Thymus (tissue), 11 donors: Measurements from ENCODE around the gene TMED9. TPM values are rescaled to one million over a fixed set of nuclear protein-coding genes. Genes with fewer than 3 reads are reported as not detected.

Source experiments
- DNase-seq, 9 donors: peaks; one replicate each; pipeline ENCODE4 v3.0.0-alpha.2; 2013; ENCODE audit warnings: low spot score in 9 of 9, low read depth in 6 of 9, missing footprints in 1 of 9
- H3K27ac ChIP-seq, 2 donors: one replicate each; pipeline ENCODE4 v1.5.1; 2013; ENCODE audit warnings: control low read depth in 1 of 2, low read depth in 1 of 2, low read length in 1 of 2, mild to moderate bottlenecking in 1 of 2, moderate library complexity in 1 of 2
- H3K27me3 ChIP-seq, 2 donors: one replicate each; pipeline ENCODE4 v1.5.1; 2013; ENCODE audit warnings: low read length in 1 of 2; ENCODE audit not compliant: control insufficient read depth in 2 of 2, insufficient read depth in 1 of 2
- H3K36me3 ChIP-seq, 2 donors: one replicate each; pipeline ENCODE4 v1.5.1; 2013; ENCODE audit warnings: low read length in 1 of 2, mild to moderate bottlenecking in 1 of 2, moderate library complexity in 1 of 2; ENCODE audit not compliant: control insufficient read depth in 2 of 2, insufficient read depth in 2 of 2
- H3K4me1 ChIP-seq, 2 donors: one replicate each; pipeline ENCODE4 v1.5.1; 2013; ENCODE audit warnings: low read length in 2 of 2; ENCODE audit not compliant: control insufficient read depth in 2 of 2, insufficient read depth in 2 of 2
- H3K4me3 ChIP-seq, 2 donors: one replicate each; pipeline ENCODE4 v1.5.1; 2013; ENCODE audit warnings: low read length in 2 of 2, control low read depth in 1 of 2, mild to moderate bottlenecking in 1 of 2
- H3K9me3 ChIP-seq, 2 donors: one replicate each; pipeline ENCODE4 v1.5.1; 2013; ENCODE audit warnings: low read length in 1 of 2, mild to moderate bottlenecking in 1 of 2; ENCODE audit not compliant: control insufficient read depth in 2 of 2, insufficient read depth in 1 of 2
- WGBS: extraction: QIAGEN DNeasy Blood & Tissue Kit; methylation state at CpG from one replicate; pipeline ENCODE4 v1.1.7; 2013; 5-methylcytosine and 5-hydroxymethylcytosine counted together
- polyA plus RNA-seq: library from polyadenylated mRNA; stranded (reverse); fragments of 200-250 nt; gene quantifications from one replicate; pipeline ENCODE4 v1.2.3, GENCODE V29; 2013
- total RNA-seq: library from RNA; stranded (reverse); fragments of 120-200 nt; gene quantifications from one replicate; pipeline ENCODE4 v1.2.4, GENCODE V29; 2013
- donor health status: healthy.

Gene TMED9
- total and polyA plus RNA-seq, 2 donors, result 37.9 to 104 TPM

DNA sequence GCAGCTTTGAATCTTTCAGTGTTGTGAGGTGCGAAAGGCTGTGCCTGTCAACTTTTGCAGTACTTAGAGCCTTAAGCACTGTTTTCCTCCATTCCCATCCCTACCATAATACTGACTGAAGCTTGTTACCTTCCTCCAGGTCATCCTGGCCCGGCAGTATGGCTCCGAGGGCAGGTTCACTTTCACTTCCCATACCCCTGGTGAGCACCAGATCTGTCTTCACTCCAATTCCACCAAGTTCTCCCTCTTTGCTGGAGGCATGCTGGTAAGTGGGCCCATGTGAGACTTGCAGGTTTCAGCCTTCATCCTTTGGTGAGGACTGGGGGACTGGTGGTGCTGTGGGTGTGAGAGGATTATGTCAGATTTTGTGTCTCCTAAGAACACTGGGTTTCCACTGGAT is 1.5 kb downstream of the TMED9 start:
- Histone ChIP-seq H3K4me1 (peaks cover 8 to 16% of the 10 kb centered on the region in 2 donors), H3K36me3 (peaks cover 36 to 37% of the 10 kb centered on the region in 2 donors), H3K4me3 (no peak overlapping the region), H3K27ac (no peak overlapping the region), H3K27me3 (peaks cover 5 to 18% of the 10 kb centered on the region in 2 donors), H3K9me3 (no peaks in the 10 kb centered on the region)
- DNase-seq, result no peak
- WGBS, result 95% methylated on average over 3 of the region's 3 CpGs

DNA sequence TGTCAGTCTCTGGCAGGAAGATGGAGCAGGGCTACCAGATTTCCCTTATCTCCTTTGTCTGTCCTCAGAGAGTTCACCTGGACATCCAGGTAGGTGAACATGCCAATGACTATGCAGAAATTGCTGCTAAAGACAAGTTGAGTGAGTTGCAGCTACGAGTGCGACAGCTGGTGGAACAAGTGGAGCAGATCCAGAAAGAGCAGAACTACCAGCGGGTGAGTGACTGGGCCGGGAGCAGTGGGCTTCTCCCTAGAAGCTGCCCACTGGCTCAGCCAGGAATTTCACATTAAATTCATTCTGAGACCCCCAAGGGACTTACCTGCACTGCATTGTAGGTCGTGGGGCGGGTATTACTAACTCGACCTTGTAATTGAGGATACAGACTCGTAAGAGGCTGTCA is 2.1 kb downstream of the TMED9 start:
- Histone ChIP-seq H3K4me3 (no peak overlapping the region), H3K36me3 (peaks cover 36 to 37% of the 10 kb centered on the region in 2 donors), H3K9me3 (no peaks in the 10 kb centered on the region), H3K27me3 (peaks cover 5 to 15% of the 10 kb centered on the region in 2 donors), H3K4me1 (peaks cover 8 to 18% of the 10 kb centered on the region in 2 donors), H3K27ac (no peak overlapping the region)
- 98% methylated on average over 8 of the region's 8 CpGs for WGBS
- DNase-seq, result no peak

GRCh38 chr5:177595026-177595585 is 3.1 kb downstream of the TMED9 start:
- WGBS, result 92% methylated on average over 8 of the region's 8 CpGs
- peaks cover 8 to 23% of the 10 kb centered on the region in 2 donors for H3K4me1 ChIP-seq
- DNase-seq, result no peak

GRCh38 chr5:177595991-177596774 is 4.2 kb downstream of the TMED9 start:
- no peak for DNase-seq
- H3K27ac ChIP-seq, result no peak overlapping the region
- H3K36me3 ChIP-seq, result peaks cover 36 to 37% of the 10 kb centered on the region in 2 donors
- peaks cover 12 to 30% of the 10 kb centered on the region in 2 donors for H3K4me1 ChIP-seq
- WGBS, result 97% methylated on average over 2 of the region's 2 CpGs
- H3K4me3 ChIP-seq, result no peak overlapping the region
- peaks cover 0 to 4% of the 10 kb centered on the region in 2 donors for H3K9me3 ChIP-seq
- H3K27me3 ChIP-seq, result peaks cover 0 to 6% of the 10 kb centered on the region in 2 donors

More at GRCh38 chr5:177595026-177595585, 3.1 kb downstream of the TMED9 start:
- H3K27ac ChIP-seq, result no peak overlapping the region
- peaks cover 36 to 37% of the 10 kb centered on the region in 2 donors for H3K36me3 ChIP-seq
- H3K4me3 ChIP-seq, result no peak overlapping the region
- peaks cover 5 to 8% of the 10 kb centered on the region in 2 donors for H3K27me3 ChIP-seq
- peaks cover 0 to 4% of the 10 kb centered on the region in 2 donors for H3K9me3 ChIP-seq

DNA sequence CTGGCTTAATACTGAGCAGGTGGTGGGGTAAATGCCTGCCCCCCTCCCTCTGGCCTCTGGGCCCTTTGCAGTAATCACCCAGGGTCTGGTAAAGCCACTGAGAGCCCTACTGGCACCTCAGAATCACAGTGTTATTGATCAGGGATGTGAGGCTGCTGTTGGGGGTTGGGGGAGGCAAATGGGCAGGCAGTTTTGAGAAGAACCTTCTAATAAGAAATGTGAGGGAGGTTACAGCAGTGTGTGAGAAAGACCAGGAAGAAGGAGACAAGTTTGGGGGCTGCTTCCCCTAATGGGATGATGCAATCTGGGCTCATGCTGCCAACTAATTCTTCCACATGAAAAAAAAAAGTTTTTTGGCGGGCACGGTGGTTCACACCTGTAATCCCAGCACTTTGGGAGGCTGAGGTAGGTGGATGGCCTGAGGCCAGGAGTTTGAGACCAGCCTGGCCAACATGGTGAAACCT is 4.8 kb downstream of the TMED9 start:
- H3K27ac ChIP-seq, result no peak overlapping the region
- H3K27me3 ChIP-seq, result peaks cover 0 to 6% of the 10 kb centered on the region in 2 donors
- H3K9me3 ChIP-seq, result peaks cover 0 to 4% of the 10 kb centered on the region in 2 donors
- peaks cover 12 to 28% of the 10 kb centered on the region in 2 donors for H3K4me1 ChIP-seq
- no peak overlapping the region for H3K4me3 ChIP-seq
- 96% methylated on average over 2 of the region's 2 CpGs for WGBS
- H3K36me3 ChIP-seq, result peaks cover 36 to 37% of the 10 kb centered on the region in 2 donors
- no peak for DNase-seq

- Histone ChIP-seq H3K4me3 (no peak overlapping the region), H3K36me3 (peaks cover 34% of the 10 kb centered on the region in 2 donors), H3K9me3 (peaks cover 0 to 4% of the 10 kb centered on the region in 2 donors), H3K4me1 (peaks cover 4 to 17% of the 10 kb centered on the region in 2 donors), H3K27ac (no peak overlapping the region), H3K27me3 (peaks cover 0 to 6% of the 10 kb centered on the region in 2 donors)
- 44% methylated on average over 5 of the region's 5 CpGs for WGBS
- DNase-seq, result no peak
Measured at GRCh38 chr5:177598477-177598876, 6.5 kb downstream of the TMED9 start.

GRCh38 chr5:177599731-177600507 is 7.9 kb downstream of the TMED9 start, which contains the start of gene B4GALT7:
TSS of gene B4GALT7 (plus strand) at chr5:177600132. CDS start at chr5:177600211, 79 bp downstream.
- peaks cover 0 to 4% of the 10 kb centered on the region in 2 donors for H3K9me3 ChIP-seq
- DNase-seq, result peak in 8 of 9 donors; percentile 25 to 88 (median 60)
- peaks cover 4 to 16% of the 10 kb centered on the region in 2 donors for H3K4me1 ChIP-seq
- peaks cover 20% of the 10 kb centered on the region in 2 donors for H3K36me3 ChIP-seq
- WGBS, result under 1% methylated on average over 86 of the region's 86 CpGs
- H3K27ac ChIP-seq, result peak within 1 kb of the TSS; percentile 66 to 86
- peak within 1 kb of the TSS; percentile 67 to 75 for H3K4me3 ChIP-seq
- H3K27me3 ChIP-seq, result peaks cover 0 to 6% of the 10 kb centered on the region in 2 donors

DNA sequence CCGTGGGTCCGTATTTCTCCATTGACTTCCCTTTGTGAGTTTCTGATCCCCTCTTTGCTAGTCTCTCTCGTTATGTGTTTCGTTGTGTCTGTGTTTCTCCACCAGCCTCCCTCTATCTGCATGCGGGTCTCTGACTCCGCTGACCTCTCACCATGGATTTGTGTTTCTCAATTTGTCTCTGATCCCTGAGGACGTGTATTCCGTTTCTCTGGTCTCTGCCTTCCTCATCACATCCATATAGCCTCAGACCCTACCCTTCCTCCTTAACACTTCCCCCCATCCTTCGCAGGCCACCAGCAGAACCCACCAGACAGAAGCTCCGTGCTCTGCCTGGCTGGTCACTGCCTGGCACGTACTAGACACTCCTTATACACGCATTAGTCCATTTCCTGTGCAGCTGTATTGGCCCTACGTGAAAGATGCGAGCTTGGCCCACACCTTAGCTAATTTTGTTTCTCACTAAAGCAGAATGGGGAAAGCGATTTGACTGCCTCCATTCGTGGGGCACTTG is 8.6 kb downstream of the TMED9 start:
- DNase-seq, result peak in 1 of 9 donors; percentile 14
- peak overlapping the region in 1 of 2 donors; percentile 86 for H3K27ac ChIP-seq
- H3K4me3 ChIP-seq, result peak overlapping the region; percentile 61 to 75
- H3K9me3 ChIP-seq, result peaks cover 0 to 4% of the 10 kb centered on the region in 2 donors
- peaks cover 0 to 6% of the 10 kb centered on the region in 2 donors for H3K27me3 ChIP-seq
- WGBS, result 8% methylated on average over 16 of the region's 16 CpGs
- H3K4me1 ChIP-seq, result peaks cover 4 to 16% of the 10 kb centered on the region in 2 donors
- peaks cover 13 to 14% of the 10 kb centered on the region in 2 donors for H3K36me3 ChIP-seq
